Measurements from ENCODE around the gene NAALADL1. TPM values are rescaled to one million over a fixed set of nuclear protein-coding genes. Genes with fewer than 3 reads are reported as not detected.

Gene NAALADL1, protein sequence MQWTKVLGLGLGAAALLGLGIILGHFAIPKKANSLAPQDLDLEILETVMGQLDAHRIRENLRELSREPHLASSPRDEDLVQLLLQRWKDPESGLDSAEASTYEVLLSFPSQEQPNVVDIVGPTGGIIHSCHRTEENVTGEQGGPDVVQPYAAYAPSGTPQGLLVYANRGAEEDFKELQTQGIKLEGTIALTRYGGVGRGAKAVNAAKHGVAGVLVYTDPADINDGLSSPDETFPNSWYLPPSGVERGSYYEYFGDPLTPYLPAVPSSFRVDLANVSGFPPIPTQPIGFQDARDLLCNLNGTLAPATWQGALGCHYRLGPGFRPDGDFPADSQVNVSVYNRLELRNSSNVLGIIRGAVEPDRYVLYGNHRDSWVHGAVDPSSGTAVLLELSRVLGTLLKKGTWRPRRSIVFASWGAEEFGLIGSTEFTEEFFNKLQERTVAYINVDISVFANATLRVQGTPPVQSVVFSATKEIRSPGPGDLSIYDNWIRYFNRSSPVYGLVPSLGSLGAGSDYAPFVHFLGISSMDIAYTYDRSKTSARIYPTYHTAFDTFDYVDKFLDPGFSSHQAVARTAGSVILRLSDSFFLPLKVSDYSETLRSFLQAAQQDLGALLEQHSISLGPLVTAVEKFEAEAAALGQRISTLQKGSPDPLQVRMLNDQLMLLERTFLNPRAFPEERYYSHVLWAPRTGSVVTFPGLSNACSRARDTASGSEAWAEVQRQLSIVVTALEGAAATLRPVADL
- 14.1 and 14.4 TPM in 2 replicates for total RNA-seq

- intact Hi-C loops (cut with micrococcal nuclease): no loop called here
Measured at GRCh38 chr11:65058419-65059054, at the start of gene NAALADL1. Gene NAALADL1 (minus strand): TSS chr11:65058553. CDS start chr11:65058521, 32 bp downstream.

DNA sequence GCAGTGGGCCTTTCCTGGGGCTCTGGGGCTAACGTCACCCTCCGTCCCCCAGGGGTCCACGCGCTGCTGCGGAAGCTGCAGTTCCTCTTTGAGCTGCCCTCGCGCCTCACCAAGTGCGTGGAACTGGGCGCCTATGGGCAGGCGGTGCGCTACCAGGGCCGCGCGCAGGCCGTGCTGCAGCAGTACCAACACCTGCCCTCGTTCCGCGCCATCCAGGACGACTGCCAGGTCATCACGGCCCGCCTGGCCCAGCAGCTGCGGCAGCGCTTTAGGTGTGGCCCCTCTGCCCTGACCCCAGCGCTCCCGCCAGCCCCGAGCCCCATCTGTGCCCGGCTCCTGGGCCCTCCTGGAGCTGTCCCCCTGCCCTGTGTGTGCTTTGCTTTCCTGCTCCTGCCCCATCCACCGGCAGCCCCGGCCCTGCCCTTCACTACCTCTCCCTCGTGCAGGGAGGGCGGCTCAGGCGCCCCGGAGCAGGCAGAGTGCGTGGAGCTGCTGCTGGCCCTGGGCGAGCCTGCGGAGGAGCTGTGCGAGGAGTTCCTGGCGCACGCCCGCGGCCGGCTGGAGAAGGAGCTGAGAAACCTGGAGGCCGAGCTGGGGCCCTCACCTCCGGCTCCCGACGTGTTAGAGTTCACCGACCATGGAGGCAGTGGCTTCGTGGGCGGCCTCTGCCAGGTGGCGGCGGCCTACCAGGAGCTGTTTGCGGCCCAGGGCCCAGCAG, 49.6 kb upstream of the NAALADL1 start:
- intact Hi-C loops (cut with micrococcal nuclease): no loop called here

DNA sequence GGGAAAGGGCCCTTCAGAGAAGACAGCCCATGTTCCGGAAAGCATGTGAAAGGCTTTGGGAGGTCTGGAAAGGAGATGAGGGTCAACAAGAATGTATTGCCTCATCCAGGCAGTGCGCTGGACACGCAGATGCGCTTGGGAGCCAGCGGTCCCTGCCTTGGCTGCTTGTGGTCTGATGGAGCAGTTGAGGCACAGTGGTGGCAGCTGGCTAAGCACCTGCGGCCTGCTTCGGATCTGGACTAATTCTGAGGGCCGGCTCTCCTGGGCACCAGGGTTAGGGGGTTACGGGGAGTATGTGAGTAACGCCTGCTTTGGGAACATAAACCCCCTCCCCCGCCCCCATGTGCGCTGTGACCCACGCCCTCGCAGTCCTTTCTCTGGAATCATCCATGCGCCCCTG, 48.7 kb upstream of the NAALADL1 start:
- intact Hi-C loops (cut with micrococcal nuclease): no loop called here

DNA sequence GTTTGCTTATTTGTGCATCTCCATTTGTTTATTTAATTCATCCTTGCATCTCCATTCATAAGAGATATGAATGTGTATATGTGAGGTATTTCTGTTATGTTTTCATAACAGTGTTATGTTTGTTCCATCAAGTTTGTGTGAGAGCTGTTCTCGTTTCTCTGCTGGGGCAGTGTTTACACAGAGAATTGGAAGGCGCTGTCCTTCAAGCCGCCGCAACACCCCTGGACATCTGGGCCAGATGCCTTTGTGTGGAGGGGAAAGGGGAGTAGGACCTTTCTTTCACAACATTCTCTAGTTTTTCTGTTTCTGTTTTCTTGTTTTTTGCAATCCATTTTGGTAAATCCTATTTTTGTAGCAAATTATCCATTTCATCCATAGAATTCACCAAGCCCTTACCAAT, 46.3 kb upstream of the NAALADL1 start:
- intact Hi-C loops (cut with micrococcal nuclease): no loop called here

DNA sequence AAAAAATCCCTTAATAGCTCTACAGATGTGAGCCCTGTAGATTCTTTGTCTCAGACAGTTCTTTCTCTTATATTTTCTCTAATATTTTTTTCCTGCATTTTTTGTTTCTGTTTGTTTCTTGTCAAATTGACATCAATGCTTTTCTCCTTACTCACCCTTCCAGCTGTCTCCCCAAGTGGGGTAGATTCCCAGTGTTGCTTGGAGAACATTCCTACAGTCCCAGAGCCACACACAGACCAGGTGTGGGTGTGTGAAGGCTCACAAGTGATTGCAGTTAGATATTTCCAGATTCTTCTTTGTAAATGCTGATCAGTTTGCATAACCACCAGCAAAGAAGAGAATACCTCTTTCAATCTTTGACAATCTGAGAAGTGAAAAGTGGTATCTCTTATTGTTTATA, 45.1 kb upstream of the NAALADL1 start:
- intact Hi-C loops (cut with micrococcal nuclease): no loop called here

DNA sequence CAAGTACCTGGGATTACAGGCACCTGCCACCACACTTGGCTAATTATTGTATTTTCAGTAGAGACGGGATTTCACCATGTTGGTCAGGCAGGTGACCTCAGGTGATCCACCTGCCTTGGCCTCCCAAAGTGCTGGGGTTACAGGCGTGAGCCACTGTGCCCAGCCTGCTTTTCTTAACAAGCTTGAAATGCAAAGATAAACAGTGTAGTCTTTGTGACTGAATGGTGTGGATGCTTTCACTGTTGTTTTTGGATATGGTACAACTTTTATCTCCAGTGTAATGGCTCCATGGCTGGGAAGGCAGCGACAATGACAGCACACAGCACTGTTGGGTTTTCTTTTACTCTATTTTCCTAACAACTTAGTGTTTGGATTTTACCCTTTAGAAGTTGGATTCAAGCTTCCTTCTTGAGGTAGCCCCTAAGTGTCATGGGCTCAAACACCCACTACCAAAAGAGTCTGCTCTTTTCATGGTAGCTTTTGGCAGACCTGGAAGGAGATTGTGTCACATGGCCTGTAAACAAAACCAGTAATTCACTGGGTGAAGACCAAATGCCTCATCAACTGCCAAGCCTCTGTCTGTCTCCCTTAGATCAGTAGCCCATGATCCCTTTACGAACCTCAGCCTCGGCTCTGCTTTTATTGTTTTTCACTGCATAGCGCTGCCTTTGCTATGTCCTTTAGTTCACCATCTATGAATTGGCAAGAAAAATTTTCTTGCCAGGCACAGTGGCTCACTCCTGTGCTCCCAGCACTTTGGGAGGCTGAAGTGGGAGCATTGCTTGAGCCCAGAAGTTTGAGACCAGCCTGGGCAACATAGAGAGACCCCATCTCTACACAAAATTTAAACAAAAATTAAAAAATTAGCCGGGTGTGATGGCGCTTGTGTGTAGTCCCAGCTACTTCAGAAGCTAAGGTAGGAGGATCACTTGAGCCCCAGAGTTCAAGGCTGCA, 44.1 kb upstream of the NAALADL1 start:
- intact Hi-C loops (cut with micrococcal nuclease): no loop called here

DNA sequence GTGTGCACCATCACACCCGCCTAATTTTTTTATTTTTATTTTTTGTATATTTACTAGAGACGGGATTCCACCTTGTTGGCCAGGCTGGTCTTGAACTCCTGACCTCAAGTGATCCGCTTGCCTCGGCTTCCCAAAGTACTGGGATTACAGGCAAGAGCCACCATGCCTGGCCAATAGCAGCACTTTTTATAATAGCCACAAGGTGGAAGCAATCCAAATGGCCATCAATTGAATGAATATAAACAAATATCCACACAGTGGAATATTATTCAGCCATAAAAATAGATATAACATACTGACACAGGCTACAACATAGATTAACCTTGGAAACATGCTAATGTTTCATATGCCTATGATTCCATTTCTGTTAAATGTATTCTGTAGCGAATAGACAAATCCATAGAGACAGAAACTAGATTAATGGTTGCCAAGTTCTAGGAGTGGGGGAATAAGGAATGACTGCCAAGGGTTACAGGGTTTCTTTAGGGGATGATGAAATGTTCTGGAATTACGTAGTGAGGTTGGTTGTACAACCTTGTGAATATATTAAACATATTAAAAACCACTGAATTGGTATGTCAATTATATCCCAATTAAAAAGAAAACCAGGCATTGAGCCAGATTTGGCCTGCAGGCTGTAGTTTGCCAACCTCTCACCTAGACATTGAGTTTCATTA, 42.5 kb upstream of the NAALADL1 start:
- intact Hi-C loops (cut with micrococcal nuclease): no loop called here

DNA sequence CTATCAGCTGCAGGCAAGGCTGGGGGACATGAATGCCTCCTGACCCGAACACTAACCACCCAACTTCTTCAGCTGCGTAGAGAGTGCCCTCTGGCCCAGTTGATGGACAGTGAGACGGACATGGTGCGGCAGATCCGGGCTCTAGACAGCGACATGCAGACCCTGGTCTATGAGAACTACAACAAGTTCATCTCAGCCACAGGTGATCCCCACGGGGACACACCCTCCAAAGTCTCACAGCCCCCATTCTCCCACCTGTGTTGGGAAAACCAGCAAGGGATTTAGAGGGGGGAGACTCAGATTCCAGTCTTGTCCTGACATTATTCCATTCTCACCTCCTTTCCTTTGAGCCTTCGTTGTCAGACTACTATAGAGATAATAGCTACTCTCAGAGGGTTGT, 38.6 kb upstream of the NAALADL1 start:
- intact Hi-C loops (cut with micrococcal nuclease): loop anchor here (1.0 kb wide), 9 partner anchors 13 to 180 kb away; partner anchors contain the start of genes ATG2A, CDCA5, FAU and MRPL49

- intact Hi-C loops (cut with micrococcal nuclease): loop anchor here (1.0 kb wide), 9 partner anchors 12 to 179 kb away; partner anchors contain the start of genes ATG2A, CDCA5, FAU and MRPL49
Measured at GRCh38 chr11:65095974-65096806, 37.8 kb upstream of the NAALADL1 start, which contains the start of gene VPS51. Gene VPS51 (plus strand): TSS chr11:65096214. CDS start chr11:65096251, 37 bp downstream.

DNA sequence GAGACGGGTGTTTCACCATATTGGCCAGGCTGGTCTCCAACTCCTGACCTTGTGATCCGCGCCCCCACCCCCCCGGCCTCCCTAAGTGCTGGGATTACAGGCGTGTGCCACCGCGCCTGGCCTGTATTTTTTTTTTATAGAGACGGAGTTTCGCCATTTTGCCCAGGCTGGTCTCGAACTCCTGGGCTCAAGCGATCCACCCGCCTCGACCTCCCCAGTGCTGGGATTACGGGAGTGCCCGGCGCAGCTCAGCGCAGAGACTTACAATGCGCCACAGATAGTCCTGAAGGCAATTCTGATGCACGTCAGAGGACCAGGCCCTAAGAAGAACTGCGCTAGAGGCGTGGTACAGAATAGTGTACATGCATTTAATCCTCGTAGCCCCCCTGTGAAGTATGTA, 37.1 kb upstream of the NAALADL1 start:
- intact Hi-C loops (cut with micrococcal nuclease): no loop called here

- intact Hi-C loops (cut with micrococcal nuclease): no loop called here
Measured at GRCh38 chr11:65090628-65091027, 32.3 kb upstream of the NAALADL1 start.

- intact Hi-C loops (cut with micrococcal nuclease): no loop called here
Measured at GRCh38 chr11:65089621-65090020, 31.3 kb upstream of the NAALADL1 start.

DNA sequence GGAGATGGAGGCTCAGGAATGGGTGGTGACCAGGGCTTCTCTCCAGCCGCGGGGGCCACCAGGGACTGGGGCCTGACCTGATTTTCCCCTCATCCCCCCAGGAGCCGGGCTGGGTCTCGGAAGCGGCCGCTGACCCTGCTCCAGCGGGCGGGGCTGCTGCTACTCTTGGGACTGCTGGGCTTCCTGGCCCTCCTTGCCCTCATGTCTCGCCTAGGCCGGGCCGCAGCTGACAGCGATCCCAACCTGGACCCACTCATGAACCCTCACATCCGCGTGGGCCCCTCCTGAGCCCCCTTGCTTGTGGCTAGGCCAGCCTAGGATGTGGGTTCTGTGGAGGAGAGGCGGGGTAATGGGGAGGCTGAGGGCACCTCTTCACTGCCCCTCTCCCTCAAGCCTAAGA, 29.5 kb upstream of the NAALADL1 start:
- intact Hi-C loops (cut with micrococcal nuclease): no loop called here

GRCh38 chr11:65087216-65087615, 28.9 kb upstream of the NAALADL1 start:
- intact Hi-C loops (cut with micrococcal nuclease): no loop called here

GRCh38 chr11:65086809-65087208, 28.5 kb upstream of the NAALADL1 start:
- intact Hi-C loops (cut with micrococcal nuclease): no loop called here

GRCh38 chr11:65085446-65085845, 27.1 kb upstream of the NAALADL1 start:
- intact Hi-C loops (cut with micrococcal nuclease): no loop called here

DNA sequence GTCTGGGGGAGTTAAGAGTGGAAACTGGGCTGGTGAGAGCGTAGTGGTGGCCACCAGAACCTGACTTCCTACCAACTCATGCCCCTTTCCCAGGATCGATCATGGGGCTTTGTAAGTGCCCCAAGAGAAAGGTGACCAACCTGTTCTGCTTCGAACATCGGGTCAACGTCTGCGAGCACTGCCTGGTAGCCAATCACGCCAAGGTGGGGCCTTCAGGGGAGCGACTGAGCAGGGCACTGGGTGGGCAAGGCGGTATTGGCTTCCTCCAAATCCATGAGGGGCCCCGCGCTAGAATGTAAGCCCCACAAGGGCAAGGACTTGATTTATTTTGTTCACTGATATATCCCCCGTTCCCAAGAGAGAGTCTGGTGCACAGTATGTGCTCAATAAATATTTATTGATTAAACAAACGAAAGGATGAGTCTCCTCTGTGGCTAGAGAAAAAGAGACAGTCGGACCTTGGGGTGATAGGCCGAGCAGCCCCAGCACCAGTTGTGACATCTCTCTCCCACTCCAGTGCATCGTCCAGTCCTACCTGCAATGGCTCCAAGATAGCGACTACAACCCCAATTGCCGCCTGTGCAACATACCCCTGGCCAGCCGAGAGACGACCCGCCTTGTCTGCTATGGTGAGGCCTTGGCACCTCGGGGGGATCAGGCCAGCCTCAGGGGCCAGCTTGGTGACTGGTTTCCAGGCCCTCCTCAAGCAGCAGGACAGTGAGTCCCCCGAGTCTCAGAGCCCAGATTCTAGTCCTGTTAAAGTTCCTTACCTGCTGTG, 26.4 kb upstream of the NAALADL1 start:
- intact Hi-C loops (cut with micrococcal nuclease): loop anchor here (1.0 kb wide), 13 partner anchors 12 to 531 kb away; partner anchors contain the start of genes ATG2A, FAU, MRPL49 and PCNX3
